ENCODE results near the gene DSTN.

The DSTN gene

DNA sequence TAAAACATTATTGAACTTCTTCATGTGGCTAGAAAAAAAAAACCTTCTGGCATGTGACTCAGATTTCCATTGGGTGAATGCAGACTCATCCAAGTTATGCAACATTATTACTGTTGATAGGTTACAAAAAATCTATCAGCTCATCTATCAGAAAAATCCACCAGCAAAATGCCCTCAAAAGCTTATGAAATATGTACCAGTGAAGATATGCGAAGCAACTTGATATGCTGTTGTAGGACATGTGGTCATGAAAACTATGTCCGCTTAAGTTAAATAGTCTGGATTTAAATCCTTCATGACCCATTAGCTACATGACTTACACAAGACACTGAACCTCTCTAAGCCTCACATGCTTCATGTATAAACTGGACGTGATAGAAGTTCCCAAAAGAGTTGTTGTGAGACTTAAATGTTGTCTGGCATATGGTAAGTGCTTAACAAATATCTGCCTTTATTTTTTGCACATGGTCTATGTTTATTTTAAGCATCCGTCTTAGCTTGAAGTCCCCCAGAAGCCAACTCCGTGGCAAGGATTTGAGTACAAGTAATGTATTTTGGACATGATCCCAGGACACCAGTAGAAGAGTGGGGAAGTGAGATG is 26.2 kb upstream of the DSTN start:
- in situ Hi-C loops (cut with MboI; ENCODE audit: low sequenced_read_pairs) = loop anchor here (25.0 kb wide), 1 partner anchor 369 kb away; no protein-coding TSS in a partner anchor

GRCh38 chr20:17545127-17545526 is 24.7 kb upstream of the DSTN start:
- in situ Hi-C loops (cut with MboI; ENCODE audit: low sequenced_read_pairs) = loop anchor here (25.0 kb wide), 1 partner anchor 367 kb away; no protein-coding TSS in a partner anchor

DNA sequence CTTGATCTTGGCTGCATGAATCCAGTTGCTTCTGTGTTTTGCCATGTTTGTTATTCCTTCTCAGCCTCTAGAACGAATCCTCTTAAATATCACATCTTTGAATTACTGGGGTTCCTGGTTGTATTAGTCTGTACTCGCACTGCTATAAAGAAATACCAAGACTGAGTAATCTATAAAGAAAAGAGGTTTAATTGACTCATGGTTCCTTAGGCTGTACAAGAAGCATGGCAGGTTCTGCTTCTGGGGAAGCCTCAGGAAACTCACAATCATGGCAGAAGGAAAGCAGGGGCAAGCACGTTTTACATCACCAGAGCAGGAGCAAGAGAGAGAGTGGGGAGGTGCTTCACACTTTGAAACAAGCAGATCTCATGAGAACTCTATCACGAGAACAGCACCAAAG is 20.7 kb upstream of the DSTN start:
- in situ Hi-C loops (cut with MboI; ENCODE audit: low sequenced_read_pairs) = loop anchor here (25.0 kb wide), 1 partner anchor 363 kb away; no protein-coding TSS in a partner anchor

DNA sequence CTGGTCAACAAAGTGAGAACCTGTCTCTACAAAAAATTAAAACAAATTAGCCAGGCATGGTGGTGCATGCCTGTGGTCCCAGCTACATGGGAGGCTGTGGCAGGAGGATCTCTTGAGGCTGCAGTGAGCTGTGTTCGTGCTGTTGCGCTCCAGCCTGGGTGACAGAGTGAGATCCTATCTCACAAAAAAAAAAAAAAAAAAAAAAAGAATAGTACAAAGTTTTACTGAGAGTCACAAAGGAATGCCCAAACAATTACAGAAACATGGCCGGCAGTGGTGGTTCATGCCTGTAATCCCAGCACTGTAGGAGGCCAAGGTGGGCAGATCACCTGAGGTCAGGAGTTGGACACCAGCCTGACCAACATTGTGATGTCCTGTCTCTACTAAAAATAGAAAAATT is 14.8 kb upstream of the DSTN start:
- in situ Hi-C loops (cut with MboI; ENCODE audit: low sequenced_read_pairs) = no loop called here

- in situ Hi-C loops (cut with MboI; ENCODE audit: low sequenced_read_pairs) = no loop called here
Observed at GRCh38 chr20:17556837-17557674, 12.8 kb upstream of the DSTN start.

- in situ Hi-C loops (cut with MboI; ENCODE audit: low sequenced_read_pairs) = no loop called here
Observed at GRCh38 chr20:17557675-17558006, 12.2 kb upstream of the DSTN start.

GRCh38 chr20:17558154-17558940 is 11.5 kb upstream of the DSTN start:
- in situ Hi-C loops (cut with MboI; ENCODE audit: low sequenced_read_pairs) = no loop called here

DNA sequence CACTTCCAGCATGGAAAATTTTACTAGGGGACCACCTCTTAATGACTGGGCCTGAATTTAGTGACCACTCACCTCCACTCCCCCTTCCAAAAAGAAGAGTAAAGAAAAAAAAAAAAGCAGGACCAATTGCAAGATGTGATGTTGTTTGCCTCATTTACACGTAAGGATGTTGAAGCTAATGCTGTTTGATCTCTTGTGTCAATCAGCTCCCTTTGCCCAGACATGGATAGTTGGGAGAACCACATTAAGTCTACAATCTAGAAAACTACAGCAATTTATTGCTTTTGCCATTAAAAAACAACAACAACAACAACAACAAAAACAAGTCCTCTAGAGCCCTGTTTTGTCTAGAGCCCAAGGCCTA is 11.0 kb upstream of the DSTN start:
- in situ Hi-C loops (cut with MboI; ENCODE audit: low sequenced_read_pairs) = no loop called here

- in situ Hi-C loops (cut with MboI; ENCODE audit: low sequenced_read_pairs) = no loop called here
Observed at GRCh38 chr20:17559338-17559737, 10.5 kb upstream of the DSTN start.

- in situ Hi-C loops (cut with MboI; ENCODE audit: low sequenced_read_pairs) = no loop called here
Observed at GRCh38 chr20:17560344-17561074, 9.4 kb upstream of the DSTN start.

DNA sequence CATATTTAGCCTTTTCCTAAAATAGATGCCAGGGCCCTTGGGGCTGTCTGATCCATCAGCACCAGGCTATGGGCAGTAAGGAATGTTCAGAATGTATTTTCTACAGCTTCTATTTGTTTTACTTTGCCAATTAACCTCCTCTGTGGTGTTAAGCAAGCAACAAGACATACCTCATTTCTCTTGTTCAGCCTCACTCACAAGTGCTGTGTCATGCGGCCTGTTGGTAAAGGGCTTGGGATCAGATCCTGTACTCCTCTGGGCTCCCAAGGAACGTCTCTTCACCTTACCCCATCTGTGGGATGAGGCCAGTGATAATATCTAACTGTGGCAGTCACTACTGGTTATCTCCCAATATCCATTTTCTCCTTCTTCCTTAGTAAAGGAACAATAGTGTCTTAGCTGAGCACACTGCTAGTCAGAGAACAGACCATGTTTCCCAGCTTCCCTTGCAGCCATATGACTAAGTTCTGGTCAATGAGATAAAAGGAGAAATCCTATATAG is 7.0 kb upstream of the DSTN start:
- in situ Hi-C loops (cut with MboI; ENCODE audit: low sequenced_read_pairs) = no loop called here

- in situ Hi-C loops (cut with MboI; ENCODE audit: low sequenced_read_pairs) = no loop called here
Observed at GRCh38 chr20:17565169-17565845, 4.6 kb upstream of the DSTN start.

GRCh38 chr20:17566345-17566744 is 3.5 kb upstream of the DSTN start:
- in situ Hi-C loops (cut with MboI; ENCODE audit: low sequenced_read_pairs) = no loop called here

DNA sequence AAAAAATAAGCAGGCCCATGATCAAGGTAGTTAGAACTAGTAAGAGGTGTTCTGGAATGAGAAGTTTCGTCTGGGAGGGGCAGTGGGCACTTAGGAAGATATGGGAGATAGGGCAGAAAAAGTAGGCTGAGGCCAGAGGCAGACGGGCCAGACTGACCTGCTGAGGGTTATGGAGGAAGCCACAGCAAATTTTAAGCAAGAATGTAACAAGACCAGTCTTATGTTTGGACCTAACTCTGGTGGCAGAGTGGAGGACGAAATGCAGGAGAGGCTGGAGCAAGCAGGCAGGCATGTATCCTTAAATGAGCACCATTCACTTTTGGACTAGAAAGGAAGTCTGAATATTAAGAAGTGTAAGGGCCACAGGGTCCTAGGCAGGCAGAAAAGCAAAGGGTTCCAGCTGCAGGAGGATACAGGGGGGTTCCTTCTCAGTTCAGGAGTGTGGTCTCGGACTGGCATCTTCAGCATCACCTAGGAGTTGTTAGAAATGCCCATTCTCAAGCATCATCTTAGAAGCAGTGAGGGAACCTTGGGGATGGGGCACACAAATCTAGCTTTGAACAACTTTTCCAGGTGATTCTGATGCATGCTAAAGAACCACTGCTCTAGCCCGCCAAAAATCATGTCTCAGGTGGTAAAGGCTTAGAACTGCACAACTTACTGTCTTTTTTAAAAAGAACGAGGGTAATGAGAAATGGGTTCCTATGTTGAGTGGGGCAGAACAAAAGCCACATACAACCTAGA is 1.7 kb upstream of the DSTN start:
- in situ Hi-C loops (cut with MboI; ENCODE audit: low sequenced_read_pairs) = no loop called here

DNA sequence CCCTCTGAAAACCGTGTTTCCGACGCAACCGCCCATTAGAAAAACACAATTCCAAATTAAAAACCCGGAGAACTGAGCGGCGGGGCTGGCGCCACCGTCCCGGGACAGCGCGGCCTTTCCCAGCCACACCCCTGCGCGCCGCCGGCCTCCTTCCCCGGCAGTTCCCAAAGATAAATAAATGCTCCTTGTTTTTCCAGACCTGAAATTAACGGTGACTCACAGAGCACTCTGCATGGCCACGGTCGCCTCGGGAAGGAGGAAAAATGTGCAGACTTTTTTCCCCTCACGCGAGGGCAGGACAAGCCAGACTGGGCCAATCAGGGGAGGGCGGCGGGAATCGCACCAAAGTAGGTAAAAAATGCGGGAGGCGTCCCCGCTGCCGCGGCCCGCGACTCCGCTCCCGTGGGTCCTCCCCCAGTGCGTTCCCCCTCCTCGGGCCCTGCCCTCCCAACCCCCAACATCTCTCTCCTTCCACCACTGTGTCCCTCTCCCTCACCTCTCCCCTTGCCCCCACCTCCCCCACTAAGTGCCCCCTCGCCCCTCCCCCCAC is 828 bp upstream of the DSTN start:
- in situ Hi-C loops (cut with MboI; ENCODE audit: low sequenced_read_pairs) = no loop called here

GRCh38 chr20:17570347-17571152 is 675 bp downstream of the DSTN start:
- in situ Hi-C loops (cut with MboI; ENCODE audit: low sequenced_read_pairs) = no loop called here

GRCh38 chr20:17571153-17571527 is 1.3 kb downstream of the DSTN start:
- in situ Hi-C loops (cut with MboI; ENCODE audit: low sequenced_read_pairs) = no loop called here

- in situ Hi-C loops (cut with MboI; ENCODE audit: low sequenced_read_pairs) = no loop called here
Observed at GRCh38 chr20:17572034-17572638, 2.3 kb downstream of the DSTN start.
